H1 (cell line): Measurements from ENCODE around the gene ISOC2. TPM values are rescaled to one million over a fixed set of nuclear protein-coding genes. Genes with fewer than 3 reads are reported as not detected.

Experiments used
- CTCF ChIA-PET: fragments of 300-600 bp; sonication (Branson Sonifier 250); formaldehyde crosslinking; loops from one replicate; lab custom pipeline; 2021; ENCODE audit not compliant: partially characterized antibody; lab: Charles Lee
- POLR2A ChIA-PET: fragments of 300-600 bp; sonication (Branson Sonifier 250); formaldehyde crosslinking; loops from one replicate; lab custom pipeline; 2021; ENCODE audit warnings: inconsistent platforms; ENCODE audit not compliant: partially characterized antibody; lab: Charles Lee
- DNase-seq, 2 experiments: peaks; one replicate each; pipeline versions ENCODE4 v3.0.0 to v3.0.0-alpha.2; 2010 to 2022; ENCODE audit warnings: low spot score in 2 of 2, low read depth in 1 of 2, mixed read lengths in 1 of 2
- FAIRE-seq: peaks from 2 replicates; lab custom pipeline; 2011; peaks lifted over from hg19 to GRCh38; lab: Jason Lieb, UNC
- H2AFZ ChIP-seq: 2 replicates; pipeline ENCODE4 v1.8.1; 2012; ENCODE audit warnings: low read length, inconsistent platforms
- H2AK5ac ChIP-seq: 2 replicates; pipeline ENCODE4 v1.6.1; 2013; ENCODE audit warnings: low read depth, low read length
- H2BK120ac ChIP-seq: replicated peaks from 2 replicates; pipeline ENCODE3; 2013; ENCODE audit warnings: low read depth, low read length, inconsistent platforms
- H2BK12ac ChIP-seq: 2 replicates; pipeline ENCODE4 v1.6.1; 2013; ENCODE audit warnings: low read depth, low read length
- H2BK15ac ChIP-seq: 2 replicates; pipeline ENCODE4 v1.6.1; 2013; ENCODE audit warnings: low read length
- H2BK20ac ChIP-seq: 2 replicates; pipeline ENCODE4 v1.6.1; 2013; ENCODE audit warnings: low read length
- H2BK5ac ChIP-seq: 2 replicates; pipeline ENCODE4 v1.6.1; 2013; ENCODE audit warnings: low read depth, low read length
- H3K14ac ChIP-seq: 2 replicates; pipeline ENCODE4 v1.6.1; 2013; ENCODE audit warnings: inconsistent platforms; ENCODE audit not compliant: insufficient read length
- H3K18ac ChIP-seq: 2 replicates; pipeline ENCODE4 v1.6.1; 2013; ENCODE audit warnings: low read length; ENCODE audit errors: extremely low read depth
- H3K23ac ChIP-seq: 2 replicates; pipeline ENCODE4 v1.6.1; 2013; ENCODE audit warnings: inconsistent platforms; ENCODE audit not compliant: insufficient read length
- H3K23me2 ChIP-seq: 2 replicates; pipeline ENCODE4 v1.6.1; 2013; ENCODE audit warnings: low read depth, low read length
- H3K27ac ChIP-seq: 2 replicates; pipeline ENCODE4 v1.6.1; 2011; ENCODE audit warnings: low read depth, low read length, inconsistent platforms
- H3K27me3 ChIP-seq, 4 experiments: replicated peaks in 1 of 4; 1 replicate in 1 of 4; 2 replicates in 3 of 4; pipeline versions ENCODE4 v1.6.1 to v1.8.1; 2011 to 2013; ENCODE audit warnings: low read length in 3 of 4, mild to moderate bottlenecking in 3 of 4, inconsistent platforms in 2 of 4, mixed read lengths in 2 of 4, moderate library complexity in 1 of 4; ENCODE audit not compliant: control insufficient read depth in 3 of 4, insufficient read depth in 3 of 4; ENCODE audit errors: extremely low read depth in 1 of 4
- H3K36me3 ChIP-seq, 4 experiments: 2 replicates each; pipeline versions ENCODE4 v1.6.1 to v1.8.1; 2011 to 2013; ENCODE audit warnings: mild to moderate bottlenecking in 4 of 4, low read length in 3 of 4, moderate library complexity in 2 of 4, control low read depth in 1 of 4, inconsistent platforms in 1 of 4; ENCODE audit not compliant: insufficient read depth in 4 of 4, control insufficient read depth in 2 of 4
- H3K4ac ChIP-seq: replicated peaks from 2 replicates; pipeline ENCODE3; 2013; ENCODE audit warnings: low read length, low read depth, mixed read lengths, inconsistent platforms; ENCODE audit not compliant: insufficient read length
- H3K4me1 ChIP-seq, 4 experiments: replicated peaks in 1 of 4; 1 replicate in 1 of 4; 2 replicates in 3 of 4; pipeline versions ENCODE4 v1.6.1 to v1.8.1; 2011 to 2013; ENCODE audit warnings: low read length in 3 of 4, inconsistent platforms in 2 of 4, mixed read lengths in 1 of 4; ENCODE audit not compliant: insufficient read depth in 4 of 4, control insufficient read depth in 3 of 4
- H3K4me2 ChIP-seq, 2 experiments: 2 replicates each; pipeline versions ENCODE4 v1.6.1 to v1.8.1; 2011 to 2013; ENCODE audit warnings: low read depth in 2 of 2, low read length in 2 of 2, control low read depth in 1 of 2, inconsistent platforms in 1 of 2, mild to moderate bottlenecking in 1 of 2; ENCODE audit not compliant: insufficient read depth in 1 of 2
- H3K4me3 ChIP-seq, 4 experiments: fragments of 200-600, 300-600 bp in 1 of 4; sonication (generic), shearing (Covaris generic), sonication (Bioruptor Twin) in 1 of 4; 2 replicates each; pipeline versions ENCODE4 v1.5.1 to v1.8.1; 2011 to 2016; ENCODE audit warnings: low read length in 4 of 4, low read depth in 3 of 4, control low read depth in 2 of 4, inconsistent platforms in 2 of 4, mild to moderate bottlenecking in 2 of 4, mixed read lengths in 1 of 4, moderate library complexity in 1 of 4; ENCODE audit not compliant: insufficient read depth in 2 of 4; ENCODE audit errors: extremely low read depth in 1 of 4
- H3K56ac ChIP-seq: replicated peaks from 2 replicates; pipeline ENCODE3; 2013; ENCODE audit warnings: low read depth, mild to moderate bottlenecking, mixed read lengths, low read length, inconsistent platforms; ENCODE audit not compliant: insufficient read length
- H3K79me1 ChIP-seq: 2 replicates; pipeline ENCODE4 v1.6.1; 2013; ENCODE audit warnings: low read depth, low read length, control low read depth
- H3K79me2 ChIP-seq, 2 experiments: 2 replicates each; pipeline versions ENCODE4 v1.6.1 to v1.8.1; 2012 to 2013; ENCODE audit warnings: low read length in 2 of 2, mild to moderate bottlenecking in 2 of 2, inconsistent platforms in 1 of 2; ENCODE audit not compliant: insufficient read depth in 2 of 2, control insufficient read depth in 1 of 2
- H3K9ac ChIP-seq, 4 experiments: replicated peaks in 1 of 4; 1 replicate in 1 of 4; 2 replicates in 3 of 4; pipeline versions ENCODE4 v1.6.1 to v1.8.1; 2011 to 2013; ENCODE audit warnings: low read depth in 3 of 4, low read length in 3 of 4, control low read depth in 2 of 4, mild to moderate bottlenecking in 2 of 4, moderate library complexity in 2 of 4, inconsistent platforms in 1 of 4; ENCODE audit errors: extremely low read depth in 1 of 4
- H3K9me3 ChIP-seq, 2 experiments: 2 replicates each; pipeline versions ENCODE4 v1.6.1 to v1.8.1; 2012 to 2013; ENCODE audit warnings: mild to moderate bottlenecking in 2 of 2, moderate library complexity in 2 of 2, control low read depth in 1 of 2, inconsistent platforms in 1 of 2, low read depth in 1 of 2, low read length in 1 of 2, mixed read lengths in 1 of 2; ENCODE audit not compliant: insufficient read depth in 2 of 2
- H4K20me1 ChIP-seq, 2 experiments: replicated peaks in 1 of 2; 2 replicates each; pipeline versions ENCODE3 to v1.8.1; 2011 to 2013; ENCODE audit warnings: inconsistent platforms in 2 of 2, low read length in 2 of 2, mild to moderate bottlenecking in 1 of 2; ENCODE audit not compliant: insufficient read depth in 2 of 2, control insufficient read depth in 1 of 2
- H4K5ac ChIP-seq: 2 replicates; pipeline ENCODE4 v1.6.1; 2013; ENCODE audit warnings: low read length, low read depth, mixed read lengths, inconsistent platforms; ENCODE audit not compliant: insufficient read length
- H4K8ac ChIP-seq: 2 replicates; pipeline ENCODE4 v1.8.0; 2013; ENCODE audit warnings: mild to moderate bottlenecking, moderate library complexity, low read length, inconsistent platforms; ENCODE audit not compliant: insufficient read depth; ENCODE audit errors: extremely low read depth
- H4K91ac ChIP-seq: replicated peaks from 2 replicates; pipeline ENCODE3; 2013; ENCODE audit warnings: low read length, mixed read lengths, inconsistent platforms; ENCODE audit not compliant: insufficient read length
- CBX5 ChIP-seq: fragments of 300-800, 300-1000 bp; sonication (generic); IDR thresholded peaks from 2 replicates; pipeline ENCODE4 v1.7.1; 2016; ENCODE audit warnings: antibody characterized with exemption, low read length, low read depth
- CEBPB ChIP-seq: IDR thresholded peaks from 2 replicates; pipeline ENCODE4 v1.6.1; 2012; ENCODE audit warnings: low read depth, low read length
- CHD1 ChIP-seq: IDR thresholded peaks from 2 replicates; pipeline ENCODE4 v1.6.1; 2012; ENCODE audit warnings: low read depth, low read length, improper control_type of control experiment
- FOSL1 ChIP-seq: IDR thresholded peaks from 2 replicates; pipeline ENCODE4 v1.6.1; 2011; ENCODE audit warnings: mild to moderate bottlenecking, low read depth, low read length, moderate library complexity; ENCODE audit not compliant: insufficient read depth
- GTF2F1 ChIP-seq: IDR thresholded peaks from 2 replicates; pipeline ENCODE4 v1.6.1; 2012; ENCODE audit warnings: low read depth, low read length, improper control_type of control experiment, borderline replicate concordance
- HDAC2 ChIP-seq, 2 experiments: fragments of 300-600 bp in 1 of 2; sonication (generic) in 1 of 2; IDR thresholded peaks; 2 replicates each; pipeline ENCODE4 v1.6.1; 2011 to 2012; ENCODE audit warnings: low read depth in 2 of 2, low read length in 2 of 2, mild to moderate bottlenecking in 2 of 2, moderate library complexity in 2 of 2, borderline replicate concordance in 1 of 2, inconsistent platforms in 1 of 2
- HDAC6 ChIP-seq: IDR thresholded peaks from one replicate; pipeline ENCODE4 v1.7.1; 2012; ENCODE audit warnings: low read depth, mild to moderate bottlenecking, inconsistent platforms, low read length, moderate library complexity
- POLR2AphosphoS5 ChIP-seq: IDR thresholded peaks from 2 replicates; pipeline ENCODE4 v1.6.1; 2011; ENCODE audit warnings: low read depth, low read length
- RXRA ChIP-seq: IDR thresholded peaks from 2 replicates; pipeline ENCODE4 v1.6.1; 2011; ENCODE audit warnings: low read depth, mild to moderate bottlenecking, low read length, moderate library complexity; ENCODE audit not compliant: insufficient read depth
- SIRT6 ChIP-seq: IDR thresholded peaks from one replicate; pipeline ENCODE4 v1.7.1; 2012; ENCODE audit warnings: low read length, inconsistent platforms
- SIX5 ChIP-seq: IDR thresholded peaks from 2 replicates; pipeline ENCODE4 v1.6.1; 2011; ENCODE audit warnings: mild to moderate bottlenecking, low read depth, low read length
- SP1 ChIP-seq: IDR thresholded peaks from 2 replicates; pipeline ENCODE4 v1.6.1; 2011; ENCODE audit warnings: low read depth, low read length
- SP4 ChIP-seq: IDR thresholded peaks from 2 replicates; pipeline ENCODE4 v1.6.1; 2012; ENCODE audit warnings: low read length, inconsistent platforms
- SUZ12 ChIP-seq: fragments of 200-600 bp; sonication (generic); IDR thresholded peaks from 2 replicates; pipeline ENCODE4 v1.6.1; 2012; ENCODE audit warnings: mild to moderate bottlenecking, inconsistent platforms, low read length, moderate library complexity, mixed read lengths
- TEAD4 ChIP-seq: IDR thresholded peaks from 2 replicates; pipeline ENCODE4 v1.6.1; 2012; ENCODE audit warnings: low read depth, low read length, inconsistent platforms, mixed read lengths
- WGBS, 2 experiments: shearing (Covaris generic) in 1 of 2; methylation state at CpG; one replicate each; pipeline versions ENCODE4 v1.1.6 to v1.1.7; 2013 to 2015; ENCODE audit warnings: low lambda C conversion rate in 2 of 2, mixed read lengths in 2 of 2, inconsistent platforms in 1 of 2, low coverage in 1 of 2, missing lambda C conversion rate in 1 of 2; ENCODE audit not compliant: insufficient replicate concordance in 2 of 2, insufficient coverage in 1 of 2, insufficient read length in 1 of 2; ENCODE audit errors: extremely low coverage in 1 of 2, missing lambda C conversion rate in 1 of 2; 5-methylcytosine and 5-hydroxymethylcytosine counted together
- polyA plus RNA-seq, 7 experiments: library from polyadenylated mRNA; depleted of rRNA in 3 of 7; stranded (reverse) in 5 of 7; unstranded in 2 of 7; fragments of >200 nt in 5 of 7; fragments of 200-250 nt in 2 of 7; gene quantifications; 1 replicate in 5 of 7; 2 replicates in 1 of 7; 4 replicates in 1 of 7; pipeline versions ENCODE4 v1.2.1 to v1.2.3, GENCODE V29; 2011 to 2013; ENCODE audit warnings: missing spikeins in 2 of 7, mixed read lengths in 2 of 7
- total RNA-seq: library from RNA; stranded (reverse); fragmentation: NEBNext Ultra II Directional; extraction: Animal tissue kit (Norgen Biotek cat#: 25700); gene quantifications from 2 replicates; pipeline ENCODE4 v1.2.1, GENCODE V29; 2021

Gene ISOC2
- total and polyA plus RNA-seq, 2 of the 8 experiments (the other 6 are each of a cell fraction or from before 2014, with no cell fraction given), result 96.9 to 152 TPM

DNA sequence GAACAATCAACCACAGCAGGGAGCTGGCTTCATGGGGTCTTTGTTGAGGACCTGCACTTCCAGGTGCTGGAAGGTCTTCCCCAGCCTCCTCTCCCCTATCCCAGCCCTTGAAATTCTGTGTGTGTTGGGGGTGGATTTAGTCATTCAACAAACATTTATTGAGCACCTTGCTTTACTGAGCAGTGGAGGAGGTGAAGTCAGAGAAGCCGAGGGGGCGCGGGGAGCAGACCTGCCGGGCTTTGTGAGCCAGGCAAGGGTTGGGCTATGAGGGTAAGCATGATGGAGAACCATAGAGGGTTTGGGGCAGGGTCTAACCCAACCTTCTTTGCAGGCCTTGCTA, 6.6 kb upstream of the ISOC2 start:
- Histone ChIP-seq H2AK5ac (no peak overlapping the region), H3K4me3 (no peak overlapping the region), H2BK20ac (no peak overlapping the region), H3K27ac (no peak overlapping the region), H3K23ac (no peak overlapping the region), H3K27me3 (no peaks in the 10 kb centered on the region; a peak in 1 of 7 replicates), H3K18ac (peak overlapping the region; percentile 36), H4K20me1 (no peaks in the 10 kb centered on the region), H3K56ac (no peak overlapping the region), H3K4me1 (peaks cover 3 to 24% (median 11%) of the 10 kb centered on the region in 4 experiments), H2BK12ac (0 out of 2 replicates have a peak overlapping the region, but pooled peaks have one; percentile 23), H3K36me3 (no peaks in the 10 kb centered on the region), H4K5ac (no peak overlapping the region), H2BK120ac (no peak overlapping the region), H4K91ac (no peak overlapping the region), H3K9me3 (no peaks in the 10 kb centered on the region), H2BK15ac (peak overlapping the region; percentile 75), H3K23me2 (peaks cover 1% of the 10 kb centered on the region; the same call in 1 of the 2 replicates), H4K8ac (0 out of 2 replicates have a peak overlapping the region, but pooled peaks have one; percentile 46), H3K9ac (no peak overlapping the region), H3K4me2 (no peak overlapping the region), H2AFZ (no peak overlapping the region), H3K79me1 (no peaks in the 10 kb centered on the region), H3K79me2 (no peaks in the 10 kb centered on the region), H3K14ac (no peak overlapping the region), H2BK5ac (no peak overlapping the region), H3K4ac (no peak overlapping the region)
- DNase-seq (peak in 1 of 2 experiments; percentile 61), FAIRE-seq (no peak)
- no peak for TF ChIP-seq POLR2AphosphoS5
- TF ChIP-seq TEAD4, result no peak
- no peak for TF ChIP-seq SIRT6
- TF ChIP-seq SIX5, result no peak
- no peak for TF ChIP-seq HDAC6
- TF ChIP-seq SUZ12, result no peak
- TF ChIP-seq CHD1, result no peak
- TF ChIP-seq RXRA, result no peak
- no peak for TF ChIP-seq FOSL1
- TF ChIP-seq CBX5, result no peak
- TF ChIP-seq SP1, result no peak
- no peak for TF ChIP-seq CEBPB
- no peak for TF ChIP-seq GTF2F1
- TF ChIP-seq SP4, result no peak
- no peak for TF ChIP-seq HDAC2 (IDR thresholded peaks at IDR 0.05; ENCODE audit: borderline replicate concordance in 1 of 2, low read depth in 2 of 2, low read length in 2 of 2)
- CTCF ChIA-PET, result interaction anchor here (0.6 to 3.6 kb wide), 32 partner anchors 9 to 584 kb away, joined by 3 to 31 read pairs (median 4); partner anchors contain the start of genes NAT14, ZNF579 and ZNF628
- WGBS, 2 experiments, result 35% methylated on average over 4 of the region's 4 CpGs; no CpG with 5 or more reads in 1 of the 2 experiments
- POLR2A ChIA-PET, result interaction anchor here (0.6 to 2.6 kb wide), 10 partner anchors 9 to 157 kb away, joined by 3 to 9 read pairs (median 4); partner anchors contain the start of genes FIZ1, NAT14, ZNF524 and ZNF628
